NB4 (cell line): ENCODE data around the gene RHBDD1.
A peak's percentile ranks its signal among the peaks of the same experiment; 100 is the strongest.

ENCODE experiments used
- DNase-seq: peaks from one replicate; pipeline ENCODE4 v3.0.0; 2010; ENCODE audit warnings: low read depth
- H3K4me3 ChIP-seq: one replicate; pipeline ENCODE4 v1.5.1; 2011; ENCODE audit warnings: mild to moderate bottlenecking, low read depth, low read length, moderate library complexity
- CTCF ChIP-seq: IDR thresholded peaks from one replicate; pipeline ENCODE4 v1.5.1; 2012; ENCODE audit warnings: low read depth, low read length
- MAX ChIP-seq: IDR thresholded peaks from 2 replicates; pipeline ENCODE4 v1.6.1; 2011; ENCODE audit warnings: low read depth, low read length
- MYC ChIP-seq: IDR thresholded peaks from 2 replicates; pipeline ENCODE4 v1.6.1; 2011; ENCODE audit warnings: low read depth, low read length
- POLR2A ChIP-seq: IDR thresholded peaks from 2 replicates; pipeline ENCODE4 v1.6.1; 2011; ENCODE audit warnings: mild to moderate bottlenecking; ENCODE audit not compliant: insufficient read length; ENCODE audit errors: extremely low read depth

Gene RHBDD1

GRCh38 chr2:227013881-227014280, 178.0 kb downstream of the RHBDD1 start:
- TF ChIP-seq CTCF (no peak), POLR2A (no peak), MAX (no peak), MYC (no peak)
- DNase-seq, result no peak
- no peak overlapping the region for H3K4me3 ChIP-seq

- no peak overlapping the region for H3K4me3 ChIP-seq
- no peak for DNase-seq
- TF ChIP-seq POLR2A, result no peak
- no peak for TF ChIP-seq MAX
- no peak for TF ChIP-seq MYC
- TF ChIP-seq CTCF, result no peak
Measured at GRCh38 chr2:227016894-227017293, 181.0 kb downstream of the RHBDD1 start.

DNA sequence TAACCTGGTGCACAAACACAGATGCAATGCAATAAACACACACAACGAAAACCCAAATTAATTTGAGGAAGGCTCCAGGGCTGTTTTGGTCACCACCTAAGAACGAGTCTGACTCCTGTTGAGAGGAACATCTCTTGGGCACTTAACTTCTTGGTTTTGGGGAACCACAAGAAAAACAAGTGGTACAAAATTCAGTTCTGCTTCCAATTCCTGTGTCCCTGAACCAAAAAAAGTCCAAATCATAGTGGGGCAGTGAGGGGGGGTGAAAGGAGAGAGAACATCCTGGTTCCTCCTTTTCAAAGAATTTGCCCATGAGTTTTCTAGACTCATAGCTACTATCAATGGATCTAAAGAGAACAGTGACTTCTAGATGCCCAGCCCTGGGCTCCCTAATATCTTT, 184.6 kb downstream of the RHBDD1 start:
- no peak for TF ChIP-seq MAX
- no peak for TF ChIP-seq CTCF
- no peak for TF ChIP-seq POLR2A
- TF ChIP-seq MYC, result no peak
- DNase-seq, result no peak
- no peak overlapping the region for H3K4me3 ChIP-seq

DNA sequence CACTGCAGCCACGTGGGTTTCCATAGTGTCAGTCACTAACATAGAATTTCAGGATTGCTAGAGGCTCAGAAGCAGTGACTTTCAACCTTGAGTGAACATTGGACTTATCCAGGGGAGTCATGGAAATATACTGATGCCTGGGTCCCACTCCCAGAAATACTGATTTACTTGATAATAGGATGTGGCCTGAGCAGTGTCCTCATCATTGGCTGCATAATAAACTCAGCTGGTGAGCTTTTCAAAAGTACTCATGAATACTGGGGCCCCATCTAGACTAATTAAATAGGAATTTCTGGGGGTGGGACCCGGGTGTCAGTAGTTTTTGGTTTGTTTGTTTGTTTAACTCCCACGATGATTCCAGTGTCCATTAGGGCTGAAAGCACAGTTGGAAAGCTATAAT, 186.8 kb downstream of the RHBDD1 start:
- no peak for DNase-seq
- no peak for TF ChIP-seq MYC
- no peak overlapping the region for H3K4me3 ChIP-seq

DNA sequence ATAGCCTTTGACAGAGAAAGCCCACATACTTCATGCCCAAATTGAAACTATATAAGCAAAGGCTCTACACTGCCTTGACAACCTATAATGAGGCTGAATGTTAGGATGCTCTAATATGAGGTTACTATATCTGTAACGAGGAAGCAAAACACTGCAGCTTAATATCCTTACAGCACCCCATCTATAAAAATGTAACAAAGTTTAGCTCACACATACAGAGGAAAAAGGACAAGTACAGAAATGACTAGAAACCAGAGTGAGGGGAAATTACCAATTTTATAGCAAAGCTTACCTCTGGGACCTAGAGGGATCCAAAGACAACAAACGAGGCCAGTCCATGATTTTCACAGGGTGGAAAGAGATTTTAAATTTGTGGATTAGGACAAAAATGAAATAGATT, 189.7 kb downstream of the RHBDD1 start:
- no peak overlapping the region for H3K4me3 ChIP-seq
- no peak for TF ChIP-seq MAX
- no peak for TF ChIP-seq CTCF
- no peak for TF ChIP-seq MYC
- DNase-seq, result no peak

DNA sequence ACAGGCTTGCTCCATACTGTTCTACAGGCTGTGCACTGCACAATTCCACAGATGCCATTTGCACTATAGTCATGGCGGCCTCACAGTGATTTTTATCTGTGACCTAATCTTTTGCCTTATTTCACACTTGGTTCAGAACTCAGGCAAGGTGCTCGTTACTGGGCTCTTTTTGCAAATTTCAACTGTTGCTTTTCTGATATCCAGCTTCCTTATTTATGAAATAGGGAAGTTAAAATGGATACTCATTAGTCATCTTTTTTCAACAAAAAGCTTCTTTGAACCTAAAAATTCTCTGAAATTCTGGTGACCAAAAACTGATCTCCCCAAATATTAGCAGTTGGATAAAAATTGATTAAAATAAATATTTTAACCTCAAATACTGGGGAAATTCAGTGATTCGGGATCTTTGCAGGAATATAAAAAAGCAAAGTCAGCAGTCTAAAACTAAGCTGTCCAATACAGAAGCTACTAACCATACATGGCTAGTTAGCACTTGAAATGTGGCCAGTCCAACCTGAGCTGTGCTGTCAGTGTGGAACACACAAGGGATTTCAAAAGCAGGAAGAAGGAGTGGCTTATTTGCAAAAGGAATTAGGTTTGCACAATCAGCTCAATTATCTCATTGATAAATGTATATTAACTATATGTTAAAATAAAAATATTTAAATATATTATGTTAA, 193.7 kb downstream of the RHBDD1 start:
- TF ChIP-seq CTCF, result no peak
- no peak for TF ChIP-seq MAX
- TF ChIP-seq MYC, result no peak
- no peak for TF ChIP-seq POLR2A
- DNase-seq, result peak; percentile 61
- H3K4me3 ChIP-seq, result no peak overlapping the region
